ENCODE measurements around the gene RBM20. TPM values are rescaled to one million over a fixed set of nuclear protein-coding genes. Genes with fewer than 3 reads are reported as not detected.

The RBM20 gene
- total and polyA plus RNA-seq, 2 donors from 2014 or later = 0.88 to 2.1 TPM

DNA sequence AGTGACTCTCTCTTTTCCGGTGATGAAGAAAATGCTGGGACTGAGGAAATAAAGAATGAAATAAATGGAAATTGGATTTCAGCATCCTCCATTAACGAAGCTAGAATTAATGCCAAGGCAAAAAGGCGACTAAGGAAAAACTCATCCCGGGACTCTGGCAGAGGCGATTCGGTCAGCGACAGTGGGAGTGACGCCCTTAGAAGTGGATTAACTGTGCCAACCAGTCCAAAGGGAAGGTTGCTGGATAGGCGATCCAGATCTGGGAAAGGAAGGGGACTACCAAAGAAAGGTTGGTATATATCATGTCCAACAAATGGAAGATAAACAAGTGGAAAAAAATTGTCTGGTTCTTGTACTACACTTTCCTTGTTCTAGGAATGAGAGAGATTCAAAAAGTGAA, 237.1 kb downstream of the RBM20 start:
- no peaks in the 10 kb centered on the region for H3K4me1 ChIP-seq (ENCODE audit: control insufficient read depth in 2 of 3, insufficient read depth in 2 of 3, low read depth in 1 of 3, low read length in 3 of 3)
- intact Hi-C loops (cut with DNase I) = no loop called here

DNA sequence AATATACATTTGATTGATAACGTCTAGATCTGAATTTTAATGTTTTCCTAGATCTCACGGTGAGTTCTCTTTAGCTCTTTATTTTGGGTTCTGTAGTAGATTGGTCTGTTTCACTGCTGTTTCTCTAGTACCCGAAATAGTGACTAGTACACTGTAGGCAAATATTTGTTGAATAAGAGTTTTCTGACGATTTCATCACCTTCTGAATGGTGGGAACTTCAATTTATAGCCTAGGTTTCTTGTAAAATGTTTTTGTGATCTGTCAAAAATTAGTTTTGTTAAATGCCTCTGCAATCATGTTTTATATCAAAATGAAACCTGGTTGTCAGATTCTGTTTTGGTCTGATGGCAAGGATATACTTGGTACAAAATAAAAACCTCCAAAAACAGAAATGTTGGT, 237.8 kb downstream of the RBM20 start:
- Histone ChIP-seq H3K9ac (ENCODE audit: low read length in 3 of 3) (no peak overlapping the region), H3K27ac (ENCODE audit: low read depth in 2 of 2, low read length in 2 of 2) (no peak overlapping the region), H3K27me3 (ENCODE audit: control insufficient read depth, insufficient read depth, low read length) (no peaks in the 10 kb centered on the region), H3K36me3 (ENCODE audit: control insufficient read depth in 2 of 3, insufficient read depth in 3 of 3, low read length in 3 of 3) (peaks cover 4 to 16% (median 14%) of the 10 kb centered on the region in 3 donors), H3K4me3 (ENCODE audit: low read length in 3 of 3) (no peak overlapping the region), H3K4me1 (ENCODE audit: control insufficient read depth in 2 of 3, insufficient read depth in 2 of 3, low read depth in 1 of 3, low read length in 3 of 3) (no peaks in the 10 kb centered on the region), H3K9me3 (ENCODE audit: control insufficient read depth in 2 of 3, insufficient read depth in 1 of 3, low read length in 3 of 3) (no peaks in the 10 kb centered on the region)
- TF ChIP-seq CTCF (IDR thresholded peaks at IDR 0.05; ENCODE audit: borderline replicate concordance, extremely low read depth, insufficient read depth) = no peak
- DNase-seq (no peak), FAIRE-seq (no peak)
- intact Hi-C loops (cut with DNase I) = no loop called here

More for the DNA sequence above, 237.1 kb downstream of the RBM20 start:
- H3K36me3 ChIP-seq (ENCODE audit: control insufficient read depth in 2 of 3, insufficient read depth in 3 of 3, low read length in 3 of 3) = peaks cover 4 to 16% (median 13%) of the 10 kb centered on the region in 3 donors
- H3K4me3 ChIP-seq (ENCODE audit: low read length in 3 of 3) = no peak overlapping the region
- H3K9ac ChIP-seq (ENCODE audit: low read length in 3 of 3) = no peak overlapping the region
- no peaks in the 10 kb centered on the region for H3K9me3 ChIP-seq (ENCODE audit: control insufficient read depth in 2 of 3, insufficient read depth in 1 of 3, low read length in 3 of 3)
- H3K27me3 ChIP-seq (ENCODE audit: control insufficient read depth, insufficient read depth, low read length) = no peaks in the 10 kb centered on the region
- H3K27ac ChIP-seq (ENCODE audit: low read depth in 2 of 2, low read length in 2 of 2) = no peak overlapping the region
- no peak for TF ChIP-seq CTCF (IDR thresholded peaks at IDR 0.05; ENCODE audit: borderline replicate concordance, extremely low read depth, insufficient read depth)
- FAIRE-seq (no peak), DNase-seq (no peak)

DNA sequence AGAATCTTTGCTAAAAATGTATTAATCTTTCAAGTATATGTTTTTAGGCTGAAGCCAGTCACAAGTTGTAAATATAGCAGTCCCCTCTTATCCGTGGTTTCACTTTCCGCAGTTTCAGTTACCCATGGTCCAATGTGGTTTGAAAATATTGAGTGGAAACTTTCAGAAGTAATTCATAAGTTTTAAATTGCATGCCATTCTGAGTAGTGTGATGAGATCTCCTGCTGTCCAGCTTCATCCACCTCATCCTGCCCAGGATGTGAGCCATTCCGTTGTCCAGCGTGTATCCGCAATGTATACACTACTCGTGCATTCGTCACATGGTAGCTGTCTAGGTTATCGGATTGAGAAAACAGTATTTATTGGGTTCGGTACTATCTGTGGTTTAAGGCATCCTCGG, 239.8 kb downstream of the RBM20 start:
- no peak overlapping the region for H3K27ac ChIP-seq (ENCODE audit: low read depth in 2 of 2, low read length in 2 of 2)
- no peak overlapping the region for H3K9ac ChIP-seq (ENCODE audit: low read length in 3 of 3)
- no peaks in the 10 kb centered on the region for H3K27me3 ChIP-seq (ENCODE audit: control insufficient read depth, insufficient read depth, low read length)
- H3K4me3 ChIP-seq (ENCODE audit: low read length in 3 of 3) = no peak overlapping the region
- no peaks in the 10 kb centered on the region for H3K9me3 ChIP-seq (ENCODE audit: control insufficient read depth in 2 of 3, insufficient read depth in 1 of 3, low read length in 3 of 3)
- peaks cover 2 to 12% (median 12%) of the 10 kb centered on the region in 3 donors for H3K36me3 ChIP-seq (ENCODE audit: control insufficient read depth in 2 of 3, insufficient read depth in 3 of 3, low read length in 3 of 3)
- no peak for DNase-seq
- no peak for TF ChIP-seq CTCF (IDR thresholded peaks at IDR 0.05; ENCODE audit: borderline replicate concordance, extremely low read depth, insufficient read depth)
- intact Hi-C loops (cut with DNase I) = no loop called here
- no peak for FAIRE-seq
- no peaks in the 10 kb centered on the region for H3K4me1 ChIP-seq (ENCODE audit: control insufficient read depth in 2 of 3, insufficient read depth in 2 of 3, low read depth in 1 of 3, low read length in 3 of 3)
